ENCODE data around the gene ROBO4. TPM values are rescaled to one million over a fixed set of nuclear protein-coding genes. Genes with fewer than 3 reads are reported as not detected.

ROBO4 gene
- total RNA-seq, 4 donors from 2014 or later: 3.7 to 20.6 (median 5.4) TPM

GRCh38 chr11:124895471-124895971 lies 2.1 kb downstream of the ROBO4 start:
- no peaks in the 10 kb centered on the region for H3K4me1 ChIP-seq
- peak overlapping the region in 2 of 4 donors; percentile 8 to 70 for H3K27ac ChIP-seq
- no peaks in the 10 kb centered on the region for H3K27me3 ChIP-seq
- no peak for DNase-seq
- no peak for TF ChIP-seq POLR2A (IDR thresholded peaks at IDR 0.05)
- TF ChIP-seq, protein P1, sequence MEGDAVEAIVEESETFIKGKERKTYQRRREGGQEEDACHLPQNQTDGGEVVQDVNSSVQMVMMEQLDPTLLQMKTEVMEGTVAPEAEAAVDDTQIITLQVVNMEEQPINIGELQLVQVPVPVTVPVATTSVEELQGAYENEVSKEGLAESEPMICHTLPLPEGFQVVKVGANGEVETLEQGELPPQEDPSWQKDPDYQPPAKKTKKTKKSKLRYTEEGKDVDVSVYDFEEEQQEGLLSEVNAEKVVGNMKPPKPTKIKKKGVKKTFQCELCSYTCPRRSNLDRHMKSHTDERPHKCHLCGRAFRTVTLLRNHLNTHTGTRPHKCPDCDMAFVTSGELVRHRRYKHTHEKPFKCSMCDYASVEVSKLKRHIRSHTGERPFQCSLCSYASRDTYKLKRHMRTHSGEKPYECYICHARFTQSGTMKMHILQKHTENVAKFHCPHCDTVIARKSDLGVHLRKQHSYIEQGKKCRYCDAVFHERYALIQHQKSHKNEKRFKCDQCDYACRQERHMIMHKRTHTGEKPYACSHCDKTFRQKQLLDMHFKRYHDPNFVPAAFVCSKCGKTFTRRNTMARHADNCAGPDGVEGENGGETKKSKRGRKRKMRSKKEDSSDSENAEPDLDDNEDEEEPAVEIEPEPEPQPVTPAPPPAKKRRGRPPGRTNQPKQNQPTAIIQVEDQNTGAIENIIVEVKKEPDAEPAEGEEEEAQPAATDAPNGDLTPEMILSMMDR (IDR thresholded peaks at IDR 0.05): no peak
- no peaks in the 10 kb centered on the region for H3K36me3 ChIP-seq
- no peaks in the 10 kb centered on the region for H3K9me3 ChIP-seq
- H3K4me3 ChIP-seq: peak overlapping the region in 1 of 4 donors; percentile 28

DNA sequence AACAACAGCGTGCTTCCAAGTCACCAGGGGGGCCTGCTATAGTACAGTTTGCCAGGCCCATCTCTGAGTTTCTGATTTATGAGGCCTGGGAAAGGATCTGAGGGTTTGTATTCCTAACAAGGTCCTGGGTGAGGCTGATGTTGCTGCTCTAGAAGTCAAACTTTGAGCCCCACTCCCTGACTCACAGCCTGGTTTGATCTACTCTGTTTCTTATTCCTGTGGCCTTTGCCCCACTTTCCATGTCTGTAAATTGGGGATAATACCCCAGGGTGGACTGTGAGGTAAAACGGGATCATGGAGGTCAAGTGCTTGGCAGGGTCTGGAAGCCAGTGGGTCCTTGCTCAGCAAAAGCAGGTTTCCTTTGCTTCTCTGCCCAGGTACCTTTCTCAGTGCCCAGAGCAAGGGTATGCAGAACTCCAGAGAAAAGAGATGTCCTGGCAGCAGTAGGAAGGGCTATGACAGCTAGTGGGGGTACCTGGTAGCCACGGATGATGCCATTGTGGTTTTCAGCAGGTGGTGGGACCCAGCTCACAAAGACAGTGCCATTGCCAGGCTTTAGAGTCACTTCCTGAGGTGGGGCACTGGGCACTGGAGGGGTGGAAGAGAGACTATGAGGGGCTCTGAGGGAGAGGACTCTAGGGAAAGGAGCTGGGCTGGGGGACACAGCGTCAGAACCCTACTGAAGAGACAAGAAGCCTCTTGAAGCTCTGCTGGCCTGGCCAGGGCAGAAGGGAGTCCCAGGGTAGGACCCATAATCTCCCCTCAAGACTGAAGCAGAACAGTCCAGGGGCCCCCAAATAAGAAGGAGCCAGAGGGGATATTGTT lies 2.8 kb downstream of the ROBO4 start:
- no peak overlapping the region for H3K4me3 ChIP-seq
- no peaks in the 10 kb centered on the region for H3K9me3 ChIP-seq
- H3K27ac ChIP-seq: peak overlapping the region in 1 of 4 donors; percentile 8
- no peak for DNase-seq
- no peak for TF ChIP-seq POLR2A (IDR thresholded peaks at IDR 0.05)
- TF ChIP-seq, protein P1 (IDR thresholded peaks at IDR 0.05): no peak
- H3K4me1 ChIP-seq: no peaks in the 10 kb centered on the region
- H3K36me3 ChIP-seq: no peaks in the 10 kb centered on the region
- no peaks in the 10 kb centered on the region for H3K27me3 ChIP-seq

- TF ChIP-seq, protein P1 (IDR thresholded peaks at IDR 0.05): no peak
- TF ChIP-seq POLR2A (IDR thresholded peaks at IDR 0.05): no peak
- Histone ChIP-seq H3K4me1 (no peaks in the 10 kb centered on the region), H3K9me3 (no peaks in the 10 kb centered on the region), H3K27ac (no peak overlapping the region), H3K36me3 (no peaks in the 10 kb centered on the region), H3K4me3 (no peak overlapping the region), H3K27me3 (no peaks in the 10 kb centered on the region)
- DNase-seq: no peak
Observed at GRCh38 chr11:124893781-124894401, 3.8 kb downstream of the ROBO4 start.

GRCh38 chr11:124892750-124893454 lies 4.8 kb downstream of the ROBO4 start:
- DNase-seq: no peak

GRCh38 chr11:124892146-124892545 lies 5.5 kb downstream of the ROBO4 start:
- TF ChIP-seq, protein P1 (IDR thresholded peaks at IDR 0.05): no peak
- TF ChIP-seq POLR2A (IDR thresholded peaks at IDR 0.05): no peak
- Histone ChIP-seq H3K4me1 (no peaks in the 10 kb centered on the region), H3K36me3 (no peaks in the 10 kb centered on the region), H3K27me3 (no peaks in the 10 kb centered on the region), H3K27ac (no peak overlapping the region), H3K4me3 (no peak overlapping the region), H3K9me3 (no peaks in the 10 kb centered on the region)
- DNase-seq: no peak

More at GRCh38 chr11:124892750-124893454, 4.8 kb downstream of the ROBO4 start:
- Histone ChIP-seq H3K36me3 (no peaks in the 10 kb centered on the region), H3K9me3 (no peaks in the 10 kb centered on the region), H3K27me3 (no peaks in the 10 kb centered on the region), H3K4me3 (no peak overlapping the region), H3K4me1 (no peaks in the 10 kb centered on the region), H3K27ac (no peak overlapping the region)
- no peak for TF ChIP-seq POLR2A (IDR thresholded peaks at IDR 0.05)
- TF ChIP-seq, protein P1 (IDR thresholded peaks at IDR 0.05): no peak

Measured in Peyer's patch (tissue), 4 donors.